ENCODE measurements around the gene STYXL1. TPM values are rescaled to one million over a fixed set of nuclear protein-coding genes. Genes with fewer than 3 reads are reported as not detected.

Gene STYXL1
- total RNA-seq, 3 donors from 2014 or later: 19.6 to 34.5 (median 20.6) TPM

DNA sequence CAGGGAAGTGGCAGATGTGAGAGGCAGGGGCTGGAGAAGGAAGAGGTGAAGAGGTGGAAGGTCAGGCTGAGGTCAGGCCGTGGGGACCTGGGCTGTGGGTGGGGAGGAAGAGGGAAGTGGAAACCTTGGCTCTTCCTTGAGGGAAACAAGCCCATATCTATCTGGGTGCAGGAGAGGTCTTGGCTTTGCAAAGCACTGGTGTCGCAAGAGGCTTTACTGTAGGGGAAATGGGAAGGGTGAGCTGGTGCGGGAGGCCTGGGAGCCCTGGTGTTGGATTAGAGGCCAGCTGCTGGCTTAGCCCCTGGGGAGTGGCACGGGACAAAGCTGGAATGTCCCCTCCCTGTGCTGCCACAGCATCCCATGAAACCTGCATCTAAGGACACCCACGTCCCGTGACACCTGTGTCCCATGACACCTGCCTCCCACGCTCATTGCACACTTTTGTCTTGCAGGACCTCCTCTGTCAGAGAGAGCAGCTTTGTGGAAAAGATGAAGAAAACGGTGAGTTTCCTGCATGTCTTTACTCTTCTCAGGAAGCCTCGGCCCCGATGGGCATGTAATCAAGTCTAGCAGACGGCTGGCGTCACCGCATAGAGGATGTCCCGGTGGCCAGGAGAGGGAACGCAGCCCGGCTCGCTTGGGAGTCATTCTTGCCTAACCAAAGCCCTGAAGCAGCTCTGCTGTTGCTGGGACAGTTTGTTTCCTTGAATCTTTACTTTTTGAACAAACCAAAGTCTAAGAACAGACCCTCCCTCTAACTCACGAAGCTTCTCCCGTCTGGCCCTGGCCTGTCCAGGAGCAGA, 75.6 kb downstream of the STYXL1 start:
- H3K9me3 Mint-ChIP-seq: no peaks in the 10 kb centered on the region
- DNase-seq (no peak), ATAC-seq (no peak)
- no peaks in the 10 kb centered on the region for H3K4me1 Mint-ChIP-seq (ENCODE audit: low read depth)
- H3K27me3 Mint-ChIP-seq (ENCODE audit: low read depth): no peaks in the 10 kb centered on the region
- no peak overlapping the region for H3K4me3 Mint-ChIP-seq
- peaks cover 11% of the 10 kb centered on the region for H3K36me3 Mint-ChIP-seq (ENCODE audit: insufficient read depth)

DNA sequence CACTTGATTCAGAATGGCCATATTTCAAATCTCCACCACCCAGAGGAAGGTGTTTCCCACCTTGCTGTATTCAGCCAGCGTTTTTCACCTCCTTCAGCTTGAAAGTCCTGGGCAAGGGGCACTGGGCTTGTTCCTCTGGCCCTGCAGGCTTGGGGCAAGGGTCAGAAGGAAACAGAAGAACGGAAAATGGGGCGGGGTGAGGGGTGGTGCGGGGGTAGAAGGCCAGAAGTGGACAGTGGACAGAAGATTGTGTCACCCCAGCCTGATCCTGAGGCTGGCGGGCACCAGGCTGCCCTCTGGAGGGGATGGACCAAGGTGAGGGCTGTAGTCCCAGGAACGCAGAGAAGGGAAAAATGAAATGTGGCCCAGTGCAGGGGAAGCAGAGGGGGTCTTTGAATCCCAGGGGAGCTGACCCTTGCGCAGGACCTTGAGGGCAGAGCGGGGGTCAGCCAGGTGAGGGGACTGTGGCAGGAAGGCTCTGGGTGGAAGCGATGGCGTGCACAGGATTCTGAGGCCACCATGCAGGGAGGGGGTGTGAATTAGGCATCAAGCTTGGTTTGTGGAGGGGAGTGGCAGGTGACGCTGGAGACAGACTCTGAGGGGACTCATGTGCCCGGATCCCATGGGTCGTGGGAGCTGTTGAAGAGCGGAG, 76.4 kb downstream of the STYXL1 start:
- H3K4me1 Mint-ChIP-seq (ENCODE audit: low read depth): no peaks in the 10 kb centered on the region
- peaks cover 11% of the 10 kb centered on the region for H3K36me3 Mint-ChIP-seq (ENCODE audit: insufficient read depth)
- ATAC-seq (no peak), DNase-seq (no peak)
- no peak overlapping the region for H3K4me3 Mint-ChIP-seq
- no peaks in the 10 kb centered on the region for H3K27me3 Mint-ChIP-seq (ENCODE audit: low read depth)
- no peaks in the 10 kb centered on the region for H3K9me3 Mint-ChIP-seq

DNA sequence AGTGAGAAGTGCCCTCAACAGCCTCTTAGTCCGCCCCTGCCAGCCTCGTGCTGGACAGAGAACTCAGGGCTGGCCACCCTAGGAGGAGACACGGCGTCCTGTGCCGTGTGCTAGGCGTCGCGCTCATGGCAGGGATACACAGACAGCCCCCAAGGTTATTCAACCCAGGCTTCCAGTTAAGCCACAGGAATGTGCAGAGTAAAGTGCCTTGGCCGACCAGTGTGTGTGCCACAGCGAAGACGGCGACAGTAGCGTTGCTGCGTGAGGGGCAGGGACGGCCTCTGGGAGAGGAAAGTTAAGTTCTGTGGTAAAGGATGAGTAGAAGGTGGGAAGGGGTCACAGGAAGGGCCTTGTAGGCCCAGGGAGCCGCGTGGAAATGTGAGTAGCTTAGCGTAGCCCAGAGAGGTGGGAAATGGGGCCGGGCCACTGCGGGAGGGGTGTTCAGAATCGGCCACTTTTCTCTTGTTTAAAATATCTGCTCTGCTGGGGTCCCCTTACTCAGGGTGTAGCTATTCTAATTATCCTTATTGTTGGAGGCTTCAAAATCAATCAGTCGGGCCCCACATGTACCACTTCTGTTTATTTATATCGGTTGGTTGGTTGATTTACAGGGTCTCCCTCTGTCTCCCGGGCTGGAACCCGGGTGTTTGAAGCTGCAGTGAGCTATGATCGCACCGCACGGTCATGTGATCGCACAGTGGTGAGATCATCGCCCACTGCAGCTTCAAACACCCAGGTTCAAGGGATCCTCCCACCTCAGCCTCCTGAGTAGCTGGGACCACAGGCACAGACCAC, 77.9 kb downstream of the STYXL1 start:
- no peak overlapping the region for H3K4me3 Mint-ChIP-seq
- H3K36me3 Mint-ChIP-seq (ENCODE audit: insufficient read depth): peaks cover 14% of the 10 kb centered on the region
- no peaks in the 10 kb centered on the region for H3K4me1 Mint-ChIP-seq (ENCODE audit: low read depth)
- DNase-seq (no peak), ATAC-seq (no peak)
- H3K9me3 Mint-ChIP-seq: no peaks in the 10 kb centered on the region
- H3K27me3 Mint-ChIP-seq (ENCODE audit: low read depth): no peaks in the 10 kb centered on the region

DNA sequence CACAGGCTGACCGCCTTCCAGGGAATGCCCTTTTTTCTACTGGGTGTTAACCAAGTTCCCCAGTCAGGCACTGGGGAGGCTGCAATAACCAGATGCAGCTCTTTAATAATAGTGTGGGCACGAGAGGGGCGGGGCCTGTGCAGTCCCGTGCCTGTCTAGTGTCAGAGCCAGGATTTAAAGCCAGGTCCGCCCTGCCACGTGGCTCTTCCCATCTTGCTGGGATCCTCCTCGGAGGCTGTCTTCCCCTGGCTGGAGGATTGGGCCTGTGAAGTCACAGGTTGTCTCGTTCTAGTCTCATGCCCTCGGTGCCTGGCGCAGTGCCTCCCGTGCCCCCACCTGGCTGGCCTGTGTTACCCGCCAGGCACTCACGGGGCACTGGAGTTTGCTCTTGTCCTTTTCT, 78.6 kb downstream of the STYXL1 start:
- no peaks in the 10 kb centered on the region for H3K9me3 Mint-ChIP-seq
- H3K4me1 Mint-ChIP-seq (ENCODE audit: low read depth): no peaks in the 10 kb centered on the region
- no peak for DNase-seq
- H3K36me3 Mint-ChIP-seq (ENCODE audit: insufficient read depth): peaks cover 12% of the 10 kb centered on the region
- no peak for ATAC-seq
- no peaks in the 10 kb centered on the region for H3K27me3 Mint-ChIP-seq (ENCODE audit: low read depth)
- no peak overlapping the region for H3K4me3 Mint-ChIP-seq

DNA sequence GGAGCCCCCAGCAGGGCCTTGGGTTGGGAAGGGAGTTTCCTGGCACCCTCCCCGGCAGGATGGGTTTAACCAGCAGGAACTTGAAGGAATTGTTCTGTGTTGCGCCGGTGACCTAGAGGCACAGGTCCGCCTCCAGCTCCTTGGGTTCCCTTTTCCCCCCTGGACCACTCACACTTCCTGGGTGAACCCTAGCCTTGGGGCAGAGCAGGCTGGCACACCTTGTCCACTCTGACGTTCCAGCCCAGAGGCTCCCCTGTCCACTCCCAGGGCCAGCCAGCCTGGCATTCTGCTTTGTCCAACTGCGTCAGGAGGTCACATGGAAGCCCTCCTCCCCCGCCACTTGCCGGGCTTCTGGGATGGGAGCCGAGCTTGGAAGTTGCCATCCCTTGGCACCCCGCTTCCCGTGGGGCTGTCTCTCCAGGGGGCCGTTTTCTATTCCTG, 79.2 kb downstream of the STYXL1 start:
- no peaks in the 10 kb centered on the region for H3K9me3 Mint-ChIP-seq
- ATAC-seq (no peak), DNase-seq (no peak)
- H3K27me3 Mint-ChIP-seq (ENCODE audit: low read depth): no peaks in the 10 kb centered on the region
- peaks cover 7% of the 10 kb centered on the region for H3K36me3 Mint-ChIP-seq (ENCODE audit: insufficient read depth)
- H3K4me1 Mint-ChIP-seq (ENCODE audit: low read depth): no peaks in the 10 kb centered on the region
- H3K4me3 Mint-ChIP-seq: no peak overlapping the region

DNA sequence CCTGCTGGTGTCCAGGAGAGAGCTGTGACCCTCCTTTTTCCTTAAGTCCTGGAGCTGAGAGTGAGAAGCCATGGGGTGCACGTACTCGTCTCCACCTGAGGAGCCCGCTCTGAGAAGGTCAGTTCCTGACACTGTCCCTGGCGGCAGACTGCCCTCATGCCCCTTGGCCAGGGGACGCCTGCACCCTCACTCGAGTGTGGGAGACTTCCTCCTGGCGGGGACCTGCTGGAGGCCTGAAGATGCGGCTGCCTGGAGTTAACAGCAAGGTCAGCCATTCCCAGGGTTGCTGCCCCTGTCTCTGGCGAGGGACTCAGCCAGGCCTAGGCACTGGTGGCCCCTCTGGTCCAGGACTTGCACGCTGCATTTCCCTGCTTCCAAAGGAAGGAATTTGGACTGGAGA, 79.8 kb downstream of the STYXL1 start:
- no peak overlapping the region for H3K4me3 Mint-ChIP-seq
- no peak for ATAC-seq
- no peak for DNase-seq
- H3K4me1 Mint-ChIP-seq (ENCODE audit: low read depth): no peaks in the 10 kb centered on the region
- peaks cover 7% of the 10 kb centered on the region for H3K36me3 Mint-ChIP-seq (ENCODE audit: insufficient read depth)
- H3K9me3 Mint-ChIP-seq: no peaks in the 10 kb centered on the region
- no peaks in the 10 kb centered on the region for H3K27me3 Mint-ChIP-seq (ENCODE audit: low read depth)

DNA sequence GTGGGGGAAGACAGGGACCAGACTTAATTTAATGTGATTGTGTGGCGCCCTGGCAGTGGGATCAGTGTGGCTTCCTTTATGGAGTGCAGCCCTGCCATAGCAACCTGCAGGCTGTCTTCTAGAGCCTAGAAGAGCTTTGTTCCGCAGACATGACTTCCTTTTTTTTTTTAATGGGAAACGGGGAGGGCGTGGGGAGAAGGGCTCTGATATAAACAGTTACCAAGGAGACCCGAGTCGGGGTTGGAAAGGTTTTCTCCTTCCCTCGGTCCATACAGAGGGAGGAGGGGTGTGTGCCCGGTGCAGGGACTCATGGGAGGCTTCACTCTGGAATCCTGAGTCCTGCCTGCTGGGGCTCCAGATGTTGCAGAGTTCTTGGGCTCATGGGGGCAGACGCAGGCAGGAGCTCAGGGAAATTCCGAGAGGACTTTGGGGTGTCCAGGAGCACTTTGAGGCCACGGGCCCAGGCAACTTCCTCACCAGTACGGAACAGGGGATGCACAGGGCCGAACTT, 80.3 kb downstream of the STYXL1 start:
- Mint-ChIP-seq H3K36me3 (ENCODE audit: insufficient read depth) (peaks cover 10% of the 10 kb centered on the region), H3K4me1 (ENCODE audit: low read depth) (no peaks in the 10 kb centered on the region), H3K9me3 (no peaks in the 10 kb centered on the region), H3K4me3 (no peak overlapping the region), H3K27me3 (ENCODE audit: low read depth) (no peaks in the 10 kb centered on the region)
- ATAC-seq (no peak), DNase-seq (no peak)

DNA sequence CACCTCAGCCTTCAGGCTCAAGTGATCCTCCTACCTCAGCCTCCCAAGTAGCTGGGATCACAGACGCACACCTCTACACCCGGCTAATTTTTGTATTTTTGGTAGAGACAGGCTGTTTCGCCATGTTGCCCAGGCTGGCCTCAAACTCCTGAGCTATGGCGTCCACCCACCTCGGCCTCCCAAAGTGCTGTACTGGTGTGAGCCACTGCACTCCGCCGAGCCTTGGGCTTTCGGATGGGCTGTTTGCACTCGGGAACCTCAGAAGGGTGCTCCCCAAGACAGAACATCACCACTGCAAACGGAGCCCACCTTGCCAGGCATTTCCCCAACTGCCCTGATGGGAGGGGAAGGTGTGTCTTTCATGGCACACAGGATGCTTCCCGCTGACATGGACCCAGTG, 80.7 kb downstream of the STYXL1 start:
- no peaks in the 10 kb centered on the region for H3K27me3 Mint-ChIP-seq (ENCODE audit: low read depth)
- H3K4me3 Mint-ChIP-seq: no peak overlapping the region
- DNase-seq: no peak
- ATAC-seq: no peak
- H3K9me3 Mint-ChIP-seq: no peaks in the 10 kb centered on the region
- peaks cover 9% of the 10 kb centered on the region for H3K36me3 Mint-ChIP-seq (ENCODE audit: insufficient read depth)
- no peaks in the 10 kb centered on the region for H3K4me1 Mint-ChIP-seq (ENCODE audit: low read depth)

DNA sequence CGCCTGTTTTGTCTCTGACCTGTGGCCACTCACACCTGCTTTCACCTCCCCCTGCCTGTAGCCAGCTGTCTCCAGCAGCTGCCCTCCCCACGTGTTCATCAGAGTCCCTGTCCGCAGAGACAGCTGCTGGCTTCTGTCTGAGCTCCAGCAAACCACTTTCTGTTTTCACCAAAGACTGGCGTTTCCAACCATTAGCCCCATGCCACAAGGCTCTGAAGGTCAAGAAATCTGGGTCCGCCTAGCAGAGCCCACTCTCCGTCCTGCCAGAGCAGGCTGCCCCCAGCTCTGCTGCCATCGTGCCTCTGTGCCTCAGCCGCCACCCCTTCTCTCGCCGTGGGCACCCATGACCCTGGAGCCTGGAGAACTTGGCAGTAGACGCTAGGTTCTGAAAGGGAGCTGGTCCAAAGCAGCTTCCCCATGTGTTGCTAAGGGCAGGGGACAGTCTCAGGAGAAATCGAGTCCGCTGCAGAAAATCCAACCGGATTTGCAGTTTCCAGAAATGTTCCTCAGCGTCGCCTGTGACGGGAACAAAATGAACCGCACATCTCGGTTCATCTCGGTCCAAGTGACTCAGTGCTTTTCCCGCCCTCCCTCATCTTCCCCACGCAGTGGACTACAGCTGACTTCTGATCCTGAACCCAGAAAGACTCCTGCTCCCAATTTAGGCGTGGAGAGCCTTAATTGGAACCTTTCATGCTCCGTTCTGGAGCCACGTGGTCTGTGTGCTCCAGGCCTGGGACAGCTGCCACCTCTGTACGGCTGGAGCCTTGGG, 81.4 kb downstream of the STYXL1 start:
- ATAC-seq (no peak), DNase-seq (no peak)
- Mint-ChIP-seq H3K27me3 (ENCODE audit: low read depth) (no peaks in the 10 kb centered on the region), H3K4me1 (ENCODE audit: low read depth) (no peaks in the 10 kb centered on the region), H3K4me3 (no peak overlapping the region), H3K36me3 (ENCODE audit: insufficient read depth) (peaks cover 14% of the 10 kb centered on the region), H3K9me3 (no peaks in the 10 kb centered on the region)

DNA sequence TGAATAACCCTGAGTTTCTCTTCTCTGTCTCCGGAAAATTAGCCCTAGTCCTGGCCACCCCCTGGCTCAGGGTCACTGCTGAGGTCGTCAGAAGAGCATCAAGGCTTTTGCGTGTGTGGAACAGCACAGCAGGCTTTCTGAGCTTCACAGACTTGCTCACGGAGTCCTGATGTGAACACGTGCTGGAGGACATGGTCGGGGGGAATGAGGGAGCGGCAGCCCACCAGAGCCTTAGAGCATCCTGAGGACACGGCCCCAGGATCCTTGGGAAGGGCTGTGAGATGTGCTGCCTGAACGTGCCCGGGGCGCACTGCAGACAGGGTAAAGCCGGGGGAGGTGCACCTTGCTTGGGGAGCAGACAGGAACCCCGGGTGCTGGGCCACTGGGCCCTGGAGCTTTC, 82.2 kb downstream of the STYXL1 start:
- DNase-seq (no peak), ATAC-seq (no peak)
- Mint-ChIP-seq H3K9me3 (no peaks in the 10 kb centered on the region), H3K36me3 (ENCODE audit: insufficient read depth) (peaks cover 15% of the 10 kb centered on the region), H3K4me1 (ENCODE audit: low read depth) (no peaks in the 10 kb centered on the region), H3K27me3 (ENCODE audit: low read depth) (no peaks in the 10 kb centered on the region), H3K4me3 (no peak overlapping the region)

DNA sequence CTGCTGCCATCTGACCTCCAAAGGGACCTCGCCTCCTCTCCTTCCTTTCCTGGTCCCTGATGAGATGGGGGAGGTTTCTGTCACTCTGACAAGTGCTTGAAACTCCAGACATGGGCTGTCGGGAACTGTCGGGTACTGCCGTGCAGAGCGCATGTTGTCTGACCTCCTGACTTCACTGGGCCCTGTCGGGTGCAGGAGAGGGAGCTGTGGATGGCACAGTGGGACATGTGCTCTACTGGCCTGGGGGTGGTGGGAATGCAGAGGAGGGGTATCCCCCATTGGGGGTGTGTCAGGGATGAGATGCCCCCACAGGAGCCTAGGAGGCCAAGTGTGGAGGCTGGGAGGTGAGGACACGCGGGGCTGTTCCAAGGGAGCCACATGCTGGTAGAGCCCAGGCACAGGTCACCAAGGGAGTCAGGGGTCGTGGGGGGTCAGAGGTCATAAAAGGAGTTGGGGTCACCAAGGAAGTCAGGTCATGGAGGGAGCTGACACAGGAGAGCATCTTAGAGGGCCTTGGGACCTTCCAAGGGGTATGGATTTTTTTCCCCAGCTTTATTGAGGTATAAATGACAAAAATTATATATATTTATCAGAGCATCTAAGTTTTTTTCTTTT, 84.3 kb downstream of the STYXL1 start:
- Mint-ChIP-seq H3K4me1 (ENCODE audit: low read depth) (no peaks in the 10 kb centered on the region), H3K4me3 (no peak overlapping the region), H3K27me3 (ENCODE audit: low read depth) (no peaks in the 10 kb centered on the region), H3K36me3 (ENCODE audit: insufficient read depth) (peaks cover 24% of the 10 kb centered on the region), H3K9me3 (no peaks in the 10 kb centered on the region)
- DNase-seq (no peak), ATAC-seq (no peak)

DNA sequence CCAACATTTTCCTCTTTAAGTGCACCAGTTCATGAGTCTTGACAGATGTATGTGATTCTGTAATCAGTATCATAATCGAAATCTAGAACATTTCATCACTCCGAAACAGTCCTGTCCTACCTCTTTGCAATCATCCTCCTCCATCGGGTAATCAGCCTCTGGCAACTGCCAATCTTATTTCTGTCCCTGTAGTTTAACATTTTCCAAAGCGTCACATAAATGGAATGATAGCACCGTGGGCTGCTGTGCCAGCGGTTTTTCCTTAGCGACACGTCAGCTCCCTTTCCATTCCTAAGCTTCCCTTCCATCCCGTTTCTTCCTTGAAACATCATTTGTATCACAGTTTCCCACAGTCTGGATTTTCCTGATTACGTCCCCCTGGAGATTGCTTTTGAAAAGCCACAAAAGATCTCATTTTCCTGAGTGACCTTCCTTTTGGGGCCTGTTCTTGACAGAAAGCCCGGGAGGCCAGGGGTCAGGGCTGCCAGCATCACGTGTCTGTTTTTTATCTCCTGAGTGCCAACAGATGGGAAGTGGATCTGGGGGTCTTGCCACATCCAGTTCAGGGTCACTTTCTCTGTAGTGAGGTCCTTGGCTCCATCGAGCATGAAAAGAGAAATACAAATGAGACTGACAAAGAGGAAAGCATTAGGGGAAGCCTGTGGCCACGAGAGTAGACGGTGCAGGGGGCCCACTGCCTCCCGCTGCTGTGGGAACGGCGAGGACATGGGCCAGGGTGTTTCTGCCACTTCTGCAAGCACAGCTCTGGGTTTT, 85.0 kb downstream of the STYXL1 start:
- no peak for ATAC-seq
- H3K36me3 Mint-ChIP-seq (ENCODE audit: insufficient read depth): peaks cover 24% of the 10 kb centered on the region

DNA sequence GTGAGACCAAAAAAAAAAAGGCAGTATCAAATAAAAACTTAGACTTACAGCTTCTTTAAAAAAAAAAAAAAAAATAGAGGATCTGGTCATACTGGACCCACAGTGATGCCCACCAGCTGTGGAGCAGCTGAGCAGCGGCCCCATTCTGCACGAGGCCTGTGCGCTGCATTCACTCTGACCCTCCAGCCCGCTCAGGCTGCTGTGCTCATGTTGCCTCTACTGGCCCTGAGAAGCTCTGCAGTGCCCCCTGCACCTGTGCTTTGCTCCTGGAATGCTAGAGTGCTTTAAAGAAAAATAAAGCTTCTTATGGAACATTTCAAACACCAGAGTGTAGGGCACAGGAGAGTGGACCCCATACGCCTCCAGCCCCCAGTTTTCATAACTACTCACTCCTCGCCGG, 86.6 kb downstream of the STYXL1 start:
- no peak for ATAC-seq
- H3K27me3 Mint-ChIP-seq (ENCODE audit: low read depth): no peaks in the 10 kb centered on the region
- peaks cover 28% of the 10 kb centered on the region for H3K36me3 Mint-ChIP-seq (ENCODE audit: insufficient read depth)
- no peak for DNase-seq
- H3K9me3 Mint-ChIP-seq: no peaks in the 10 kb centered on the region
- no peaks in the 10 kb centered on the region for H3K4me1 Mint-ChIP-seq (ENCODE audit: low read depth)
- H3K4me3 Mint-ChIP-seq: no peak overlapping the region

More for the DNA sequence above, 85.0 kb downstream of the STYXL1 start:
- DNase-seq: no peak
- Mint-ChIP-seq H3K4me1 (ENCODE audit: low read depth) (no peaks in the 10 kb centered on the region), H3K4me3 (no peak overlapping the region), H3K27me3 (ENCODE audit: low read depth) (no peaks in the 10 kb centered on the region), H3K9me3 (no peaks in the 10 kb centered on the region)
